Measurements from ENCODE around the gene OR1I1.
A peak's percentile ranks its signal among the peaks of the same experiment; 100 is the strongest.
"Not testable (repeated sequence)": the region's sequence is repeated elsewhere in the genome, so short reads cannot be mapped to it uniquely, and the experiment has no call there.

The OR1I1 gene

DNA sequence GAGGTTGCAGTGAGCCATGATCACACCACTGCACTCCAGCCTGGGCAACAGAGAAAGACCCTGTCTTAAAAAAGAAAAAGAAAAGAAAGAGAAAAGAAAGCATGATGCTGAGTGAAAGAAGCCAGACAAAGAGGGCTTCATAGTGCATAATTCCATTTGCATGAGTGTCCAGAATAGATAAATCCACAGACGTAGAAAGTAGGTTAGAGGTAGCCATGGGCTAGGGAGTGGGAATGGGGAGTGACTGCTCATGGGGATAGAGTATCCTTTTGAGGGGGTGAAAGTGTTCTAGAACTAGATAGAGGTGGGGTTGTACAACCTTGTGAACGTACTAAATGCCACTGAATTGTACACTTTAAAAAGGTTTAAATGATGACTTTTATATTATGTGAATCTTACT, 7.6 kb upstream of the OR1I1 start:
- H3K4me3 ChIP-seq (ENCODE audit: low read depth, low read length) = no peak overlapping the region
- DNase-seq (ENCODE audit: low read depth) = no peak
- TF ChIP-seq, protein P1, sequence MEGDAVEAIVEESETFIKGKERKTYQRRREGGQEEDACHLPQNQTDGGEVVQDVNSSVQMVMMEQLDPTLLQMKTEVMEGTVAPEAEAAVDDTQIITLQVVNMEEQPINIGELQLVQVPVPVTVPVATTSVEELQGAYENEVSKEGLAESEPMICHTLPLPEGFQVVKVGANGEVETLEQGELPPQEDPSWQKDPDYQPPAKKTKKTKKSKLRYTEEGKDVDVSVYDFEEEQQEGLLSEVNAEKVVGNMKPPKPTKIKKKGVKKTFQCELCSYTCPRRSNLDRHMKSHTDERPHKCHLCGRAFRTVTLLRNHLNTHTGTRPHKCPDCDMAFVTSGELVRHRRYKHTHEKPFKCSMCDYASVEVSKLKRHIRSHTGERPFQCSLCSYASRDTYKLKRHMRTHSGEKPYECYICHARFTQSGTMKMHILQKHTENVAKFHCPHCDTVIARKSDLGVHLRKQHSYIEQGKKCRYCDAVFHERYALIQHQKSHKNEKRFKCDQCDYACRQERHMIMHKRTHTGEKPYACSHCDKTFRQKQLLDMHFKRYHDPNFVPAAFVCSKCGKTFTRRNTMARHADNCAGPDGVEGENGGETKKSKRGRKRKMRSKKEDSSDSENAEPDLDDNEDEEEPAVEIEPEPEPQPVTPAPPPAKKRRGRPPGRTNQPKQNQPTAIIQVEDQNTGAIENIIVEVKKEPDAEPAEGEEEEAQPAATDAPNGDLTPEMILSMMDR (IDR thresholded peaks at IDR 0.05; ENCODE audit: insufficient read depth, low read depth, low read length, missing control alignments) = no peak

DNA sequence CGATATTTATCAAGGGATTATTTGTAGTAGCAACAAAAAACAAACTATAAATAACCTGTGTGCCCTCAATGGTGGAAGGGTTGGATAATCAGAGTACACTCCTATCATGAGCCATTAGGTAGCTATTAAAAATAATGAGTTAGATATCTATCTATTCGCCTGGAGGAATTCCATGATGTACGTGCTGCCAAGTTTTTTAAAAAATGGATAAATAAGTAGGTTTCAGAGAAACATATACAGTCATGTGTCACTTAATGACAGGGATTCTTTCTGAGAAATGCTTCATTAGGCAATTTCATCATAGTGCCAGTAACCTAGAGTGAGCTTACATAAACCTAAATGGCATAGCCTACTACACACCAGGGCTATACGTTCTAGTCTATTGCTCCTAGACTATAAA, 6.2 kb upstream of the OR1I1 start:
- TF ChIP-seq, protein P1 (IDR thresholded peaks at IDR 0.05; ENCODE audit: insufficient read depth, low read depth, low read length, missing control alignments) = no peak
- no peak overlapping the region for H3K4me3 ChIP-seq (ENCODE audit: low read depth, low read length)
- DNase-seq (ENCODE audit: low read depth) = no peak

DNA sequence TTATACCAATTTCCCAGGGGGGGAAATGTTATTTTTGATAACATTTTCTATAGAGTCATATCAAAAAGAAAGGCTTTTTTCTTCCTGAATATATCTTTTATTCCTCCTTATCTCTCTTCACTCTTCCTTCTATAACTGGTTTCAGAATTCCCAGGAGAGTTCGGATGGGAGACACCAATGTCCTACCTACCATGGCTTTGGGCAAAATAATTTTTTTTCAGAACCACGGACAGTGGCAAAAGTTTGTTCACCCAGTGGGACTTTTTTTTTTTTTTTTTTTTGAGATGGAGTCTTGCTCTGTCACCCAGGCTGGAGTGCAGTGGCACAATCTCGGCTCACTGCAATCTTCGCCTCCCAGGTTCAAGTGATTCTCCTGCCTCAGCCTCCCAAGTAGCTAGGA, 2.0 kb upstream of the OR1I1 start:
- not testable (repeated sequence) for DNase-seq (ENCODE audit: low read depth); H3K4me3 ChIP-seq (ENCODE audit: low read depth, low read length)

DNA sequence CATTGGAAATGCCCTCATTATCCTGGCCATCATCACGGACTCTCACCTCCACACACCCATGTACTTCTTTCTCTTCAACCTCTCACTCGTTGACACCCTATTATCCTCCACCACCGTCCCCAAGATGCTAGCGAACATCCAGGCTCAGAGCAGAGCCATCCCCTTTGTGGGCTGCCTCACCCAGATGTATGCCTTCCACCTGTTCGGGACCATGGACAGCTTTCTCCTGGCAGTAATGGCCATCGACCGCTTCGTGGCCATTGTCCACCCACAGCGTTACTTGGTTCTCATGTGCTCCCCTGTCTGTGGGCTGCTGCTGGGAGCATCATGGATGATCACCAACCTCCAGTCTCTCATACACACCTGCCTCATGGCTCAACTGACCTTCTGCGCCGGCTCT, 5.2 kb downstream of the OR1I1 start:
- H3K4me3 ChIP-seq (ENCODE audit: low read depth, low read length) = no peak overlapping the region
- DNase-seq (ENCODE audit: low read depth) = no peak
- TF ChIP-seq, protein P1 (IDR thresholded peaks at IDR 0.05; ENCODE audit: insufficient read depth, low read depth, low read length, missing control alignments) = no peak

DNA sequence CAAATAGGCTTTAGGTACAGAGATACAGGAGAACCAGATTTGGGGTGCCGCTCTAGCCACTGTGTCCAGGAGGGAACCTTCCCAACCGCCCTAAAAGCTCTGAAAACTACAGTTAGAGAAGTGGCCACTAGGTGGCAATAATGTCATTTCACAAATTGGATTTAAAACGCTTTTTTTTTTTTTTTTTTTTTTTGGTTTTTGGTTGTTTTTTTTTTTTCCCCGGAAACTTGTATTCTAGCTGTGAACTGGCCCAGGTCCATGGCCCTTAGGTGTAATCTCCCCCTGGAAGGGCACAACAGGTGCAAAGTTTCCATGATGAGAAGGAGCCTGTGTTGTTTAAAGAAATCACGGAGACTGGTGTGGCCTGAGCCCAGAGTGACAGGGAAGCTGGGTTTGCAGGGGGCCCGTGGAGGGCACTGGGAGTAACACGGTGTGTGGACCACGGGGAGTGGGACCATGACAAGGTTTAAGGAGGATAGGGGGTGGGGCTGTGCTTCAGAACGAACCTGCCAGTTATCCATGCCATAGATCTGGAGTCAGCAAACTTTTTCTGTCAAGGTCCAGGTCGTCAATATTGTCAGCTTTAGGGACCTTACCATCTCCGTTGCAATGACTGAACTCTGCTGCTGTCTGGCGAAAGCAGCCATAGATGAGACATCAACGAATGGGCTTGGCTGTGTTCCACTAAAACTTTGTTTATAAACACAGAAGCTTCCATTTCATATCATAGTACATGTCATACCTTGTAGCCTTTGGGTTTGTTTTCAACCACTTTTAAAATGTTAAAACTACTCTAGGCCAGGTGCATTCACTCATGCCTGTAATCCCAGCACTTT, 10.1 kb downstream of the OR1I1 start:
- H3K4me3 ChIP-seq (ENCODE audit: low read depth, low read length) = no peak overlapping the region
- DNase-seq (ENCODE audit: low read depth) = peak; percentile 81
- TF ChIP-seq, protein P1 (IDR thresholded peaks at IDR 0.05; ENCODE audit: insufficient read depth, low read depth, low read length, missing control alignments) = peak; percentile 52

DNA sequence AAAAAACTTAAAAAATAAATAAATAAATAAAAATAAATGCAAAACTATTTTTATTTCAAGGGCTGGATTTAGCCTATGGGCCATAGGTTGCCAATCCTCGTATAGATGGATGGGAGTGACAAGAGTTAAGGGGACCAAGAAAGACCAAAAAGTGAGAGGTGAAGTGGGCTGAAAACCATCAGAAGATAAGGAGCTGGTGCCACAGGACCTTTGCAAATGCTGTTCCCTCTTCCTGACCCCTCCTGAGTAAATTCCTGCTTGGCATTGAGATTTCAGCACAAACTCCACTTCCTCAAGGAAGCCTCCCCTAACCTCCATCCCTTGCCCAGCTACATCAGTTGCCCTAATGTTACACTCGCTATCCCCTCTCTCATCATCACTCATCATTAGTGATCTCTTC, 11.0 kb downstream of the OR1I1 start:
- H3K4me3 ChIP-seq (ENCODE audit: low read depth, low read length) = no peak overlapping the region
- TF ChIP-seq, protein P1 (IDR thresholded peaks at IDR 0.05; ENCODE audit: insufficient read depth, low read depth, low read length, missing control alignments) = no peak
- no peak for DNase-seq (ENCODE audit: low read depth)

DNA sequence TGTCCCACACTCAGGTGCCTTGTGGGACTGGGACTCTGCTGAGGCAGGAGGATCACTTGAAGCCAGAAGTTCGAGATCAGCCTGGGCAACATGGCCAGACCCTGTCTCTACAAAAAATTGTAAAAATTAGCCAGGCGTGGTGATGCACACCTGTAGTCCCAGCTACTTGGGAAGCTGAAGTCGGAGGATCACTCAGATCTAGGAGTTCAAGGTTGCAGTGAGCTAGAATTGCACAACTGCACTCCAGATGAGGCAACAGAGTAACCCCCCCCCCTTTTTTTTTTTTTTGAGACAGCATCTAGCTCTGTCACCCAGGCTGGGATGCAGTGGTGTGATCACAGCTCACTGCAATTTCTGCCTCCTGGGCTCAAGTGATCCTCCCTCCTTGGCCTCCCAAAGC, 14.2 kb downstream of the OR1I1 start:
- TF ChIP-seq, protein P1 (IDR thresholded peaks at IDR 0.05; ENCODE audit: insufficient read depth, low read depth, low read length, missing control alignments) = no peak
- no peak for DNase-seq (ENCODE audit: low read depth)

DNA sequence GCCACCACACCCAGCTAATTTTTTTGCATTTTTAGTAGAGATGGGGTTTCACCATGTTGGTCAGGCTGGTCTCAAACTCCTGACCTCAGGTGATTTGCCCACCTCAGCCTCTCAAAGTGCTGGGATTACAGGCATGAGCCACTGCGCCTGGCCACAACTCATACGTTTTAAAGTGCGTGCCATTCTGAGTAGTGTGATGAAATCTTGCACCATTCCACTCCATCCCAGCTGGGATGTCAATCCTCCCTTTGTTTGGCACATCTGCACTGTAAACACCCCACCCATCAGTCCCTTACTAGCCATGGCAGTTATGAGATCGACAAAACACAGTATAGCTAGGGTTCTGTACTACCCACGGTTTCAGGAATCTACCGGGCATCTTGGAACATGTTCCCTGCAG, 16.0 kb downstream of the OR1I1 start:
- not testable (repeated sequence) for H3K4me3 ChIP-seq (ENCODE audit: low read depth, low read length); DNase-seq (ENCODE audit: low read depth)

More for the DNA sequence above, 14.2 kb downstream of the OR1I1 start:
- H3K4me3 ChIP-seq (ENCODE audit: low read depth, low read length) = no peak overlapping the region
